HepG2 (cell line): ENCODE measurements around the gene SGF29. TPM values are rescaled to one million over a fixed set of nuclear protein-coding genes. Genes with fewer than 3 reads are reported as not detected.

Experiments used
- ATF1 ChIP-seq: IDR thresholded peaks from 2 replicates; pipeline ENCODE4 v1.6.1; 2016; ENCODE audit warnings: mild to moderate bottlenecking, control low read depth
- BCL3 ChIP-seq: sonication (generic); formaldehyde crosslinking; IDR thresholded peaks from 2 replicates; pipeline ENCODE4 v1.5.1; 2020; ENCODE audit warnings: mild to moderate bottlenecking, missing genetic modification reagents, moderate library complexity
- GTF3A ChIP-seq: sonication (generic); formaldehyde crosslinking; conservative IDR thresholded peaks from 2 replicates; pipeline ENCODE4 v1.4.0; 2020; ENCODE audit warnings: mild to moderate bottlenecking, missing genetic modification reagents
- HMGXB4 ChIP-seq, 2 experiments: sonication (generic) in 1 of 2; formaldehyde crosslinking in 1 of 2; IDR thresholded peaks; 2 replicates each; pipeline versions ENCODE4 v1.4.0 to v1.6.1; 2018 to 2020; ENCODE audit warnings: missing genetic modification reagents in 2 of 2, borderline replicate concordance in 1 of 2, low read depth in 1 of 2, mild to moderate bottlenecking in 1 of 2, missing biosample characterization in 1 of 2
- KLF9 ChIP-seq: IDR thresholded peaks from 2 replicates; pipeline ENCODE4 v1.6.1; 2016; ENCODE audit warnings: low read depth
- MBD4 ChIP-seq: IDR thresholded peaks from 2 replicates; pipeline ENCODE4 v1.6.1; 2012; ENCODE audit warnings: low read length, inconsistent platforms, borderline replicate concordance
- MTA1 ChIP-seq: sonication (generic); formaldehyde crosslinking; IDR thresholded peaks from 2 replicates; pipeline ENCODE4 v1.4.0; 2020; ENCODE audit warnings: missing genetic modification reagents, mild to moderate bottlenecking, borderline replicate concordance
- SNAPC5 ChIP-seq: sonication (generic); formaldehyde crosslinking; IDR thresholded peaks from 2 replicates; pipeline ENCODE4 v1.8.1; 2023; ENCODE audit warnings: mild to moderate bottlenecking, missing genetic modification reagents, borderline replicate concordance
- XRCC5 ChIP-seq: fragments of 200-400 bp; formaldehyde crosslinking; optimal IDR thresholded peaks from 2 replicates; pipeline ENCODE3; 2017; ENCODE audit warnings: mild to moderate bottlenecking, low read length
- ZNF550 ChIP-seq: sonication (generic); formaldehyde crosslinking; IDR thresholded peaks from 2 replicates; pipeline ENCODE4 v1.4.0; 2020; ENCODE audit warnings: mild to moderate bottlenecking, missing genetic modification reagents, borderline replicate concordance
- ZNF747 ChIP-seq: sonication (generic); formaldehyde crosslinking; IDR thresholded peaks from 2 replicates; pipeline ENCODE4 v1.8.1; 2023; ENCODE audit warnings: missing genetic modification reagents, mild to moderate bottlenecking, borderline replicate concordance
- polyA plus RNA-seq, 8 experiments: library from polyadenylated mRNA; depleted of rRNA in 3 of 8; stranded (reverse) in 7 of 8; unstranded in 1 of 8; fragments of >200 nt; fragmentation: Illumina TruSeq in 4 of 8; extraction: Trizol in 4 of 8; gene quantifications; 2 replicates each; pipeline versions ENCODE4 v1.2.1 to v1.2.3, GENCODE V29; 2011 to 2016; ENCODE audit warnings: low read depth in 4 of 8, missing spikeins in 1 of 8, mixed read lengths in 1 of 8; ENCODE audit not compliant: insufficient read depth in 1 of 8
- total RNA-seq, 5 experiments: library from RNA; depleted of rRNA; stranded (reverse); fragments of >200 nt; fragmentation: Illumina TruSeq; extraction: Trizol; gene quantifications; 2 replicates each; pipeline ENCODE4 v1.2.3, GENCODE V29; 2016; ENCODE audit warnings: low read depth in 1 of 5

The SGF29 gene
- total and polyA plus RNA-seq, 2 of the 13 experiments (the other 11 are each of a cell fraction or from before 2014, with no cell fraction given) = 5.0 to 29.4 TPM

GRCh38 chr16:28558456-28558855, 4.7 kb downstream of the SGF29 start (continued):
- no peak for TF ChIP-seq BCL3 (CRISPR knock-in tag)
- no peak for TF ChIP-seq HMGXB4 (CRISPR knock-in tag; IDR thresholded peaks at IDR 0.05; ENCODE audit: borderline replicate concordance in 1 of 2, low read depth in 1 of 2)
- TF ChIP-seq KLF9 (CRISPR knock-in tag) = no peak
- no peak for TF ChIP-seq SNAPC5
- TF ChIP-seq ZNF550 (CRISPR knock-in tag) = no peak
- TF ChIP-seq GTF3A (CRISPR knock-in tag) = no peak
- no peak for TF ChIP-seq ZNF747 (CRISPR knock-in tag)
- no peak for TF ChIP-seq MTA1
- TF ChIP-seq MBD4 = no peak
- no peak for TF ChIP-seq XRCC5
- TF ChIP-seq ATF1 (CRISPR knock-in tag) = no peak
- TF ChIP-seq, all 625 proteins: peak for 0
